ENCODE measurements around the gene ORM2. TPM values are rescaled to one million over a fixed set of nuclear protein-coding genes. Genes with fewer than 3 reads are reported as not detected.

Gene ORM2
- total RNA-seq, 1 donor from 2014 or later = not detected

- intact Hi-C loops (cut with micrococcal nuclease) = no loop called here
- TF ChIP-seq CTCF (IDR thresholded peaks at IDR 0.05) = no peak
- Mint-ChIP-seq H3K36me3 (ENCODE audit: low read depth) (no peaks in the 10 kb centered on the region), H3K27ac (no peak overlapping the region), H3K4me3 (no peak overlapping the region), H3K27me3 (peaks cover 3% of the 10 kb centered on the region), H3K9me3 (peaks cover 4% of the 10 kb centered on the region), H3K4me1 (peaks cover 2% of the 10 kb centered on the region)
- POLR2A ChIA-PET = no interaction called here
- CTCF ChIA-PET = interaction anchor here (1.0 to 3.3 kb wide), 3 partner anchors 135 to 207 kb away, joined by 5 to 22 read pairs (median 20); partner anchors contain the start of gene COL27A1
- no peak for ATAC-seq (ENCODE audit: low read depth)
- DNase-seq = no peak
Measured at GRCh38 chr9:114289571-114290481, 39.8 kb upstream of the ORM2 start.

GRCh38 chr9:114290561-114290986, 39.1 kb upstream of the ORM2 start:
- Mint-ChIP-seq H3K27ac (no peak overlapping the region), H3K27me3 (peaks cover 3% of the 10 kb centered on the region), H3K4me1 (peaks cover 2% of the 10 kb centered on the region), H3K9me3 (peaks cover 8% of the 10 kb centered on the region), H3K4me3 (no peak overlapping the region), H3K36me3 (ENCODE audit: low read depth) (peaks cover 1% of the 10 kb centered on the region)
- DNase-seq (no peak), ATAC-seq (ENCODE audit: low read depth) (no peak)
- TF ChIP-seq CTCF (IDR thresholded peaks at IDR 0.05) = no peak
- ChIA-PET CTCF (interaction anchor here (0.7 to 3.3 kb wide), 7 partner anchors 8 to 262 kb away, joined by 3 to 22 read pairs (median 4); partner anchors contain the start of gene COL27A1), POLR2A (no interaction called here)
- intact Hi-C loops (cut with micrococcal nuclease) = no loop called here

GRCh38 chr9:114291064-114291474, 38.6 kb upstream of the ORM2 start:
- TF ChIP-seq CTCF (IDR thresholded peaks at IDR 0.05) = peak; percentile 47
- Mint-ChIP-seq H3K27ac (peak overlapping the region; percentile 43), H3K9me3 (peaks cover 11% of the 10 kb centered on the region), H3K27me3 (peaks cover 3% of the 10 kb centered on the region), H3K4me1 (peaks cover 2% of the 10 kb centered on the region), H3K4me3 (no peak overlapping the region), H3K36me3 (ENCODE audit: low read depth) (peaks cover 4% of the 10 kb centered on the region)
- ChIA-PET CTCF (interaction anchor here (0.7 to 3.3 kb wide), 7 partner anchors 8 to 262 kb away, joined by 3 to 22 read pairs (median 4); partner anchors contain the start of gene COL27A1), POLR2A (no interaction called here)
- intact Hi-C loops (cut with micrococcal nuclease) = loop anchor here (1.0 kb wide), 3 partner anchors 136 to 209 kb away; partner anchors contain the start of gene COL27A1
- ATAC-seq (ENCODE audit: low read depth) (peak; percentile 56), DNase-seq (peak; percentile 67)

- intact Hi-C loops (cut with micrococcal nuclease) = loop anchor here (1.0 kb wide), 3 partner anchors 137 to 210 kb away; partner anchors contain the start of gene COL27A1
- no peak overlapping the region for H3K4me3 Mint-ChIP-seq
- peaks cover 4% of the 10 kb centered on the region for H3K36me3 Mint-ChIP-seq (ENCODE audit: low read depth)
- peaks cover 3% of the 10 kb centered on the region for H3K27me3 Mint-ChIP-seq
- TF ChIP-seq CTCF (IDR thresholded peaks at IDR 0.05) = no peak
- DNase-seq (peak; percentile 5), ATAC-seq (ENCODE audit: low read depth) (no peak)
- H3K27ac Mint-ChIP-seq = no peak overlapping the region
- CTCF ChIA-PET = interaction anchor here (1.4 to 3.3 kb wide), 3 partner anchors 138 to 209 kb away, joined by 3 to 20 read pairs (median 5); no protein-coding TSS in a partner anchor
- POLR2A ChIA-PET = no interaction called here
- peaks cover 13% of the 10 kb centered on the region for H3K9me3 Mint-ChIP-seq
- H3K4me1 Mint-ChIP-seq = peaks cover 2% of the 10 kb centered on the region
Measured at GRCh38 chr9:114291886-114292590, 37.6 kb upstream of the ORM2 start.
